Mammary epithelial cell (primary cell): ENCODE measurements around the gene PALM2AKAP2.

Experiments used
- CTCF ChIP-seq, 2 donors: IDR thresholded peaks in 1 of 2; conservative IDR thresholded peaks in 1 of 2; 2 replicates each; pipeline ENCODE4 v1.5.1; 2011 to 2012; ENCODE audit warnings: inconsistent platforms in 2 of 2, low read length in 2 of 2, mild to moderate bottlenecking in 2 of 2, control low read depth in 1 of 2, low read depth in 1 of 2; ENCODE audit not compliant: insufficient read depth in 1 of 2; ENCODE audit errors: extremely low read depth in 1 of 2
- EZH2 ChIP-seq: IDR thresholded peaks from 2 replicates; pipeline ENCODE4 v1.6.1; 2012; ENCODE audit warnings: low read length, inconsistent platforms, borderline replicate concordance

GRCh38 chr9:109775516-109775915 lies 4.5 kb upstream of the PALM2AKAP2 start:
- no peak for TF ChIP-seq CTCF (conservative IDR thresholded peaks at IDR 0.05 in 1 of 2, IDR thresholded peaks at IDR 0.05 in 1 of 2; ENCODE audit: extremely low read depth in 1 of 2, insufficient read depth in 1 of 2, low read depth in 1 of 2, low read length in 2 of 2)
- no peak for TF ChIP-seq EZH2
